Left kidney (tissue), 2 donors: Measurements from ENCODE around the gene TMEM182. TPM values are rescaled to one million over a fixed set of nuclear protein-coding genes. Genes with fewer than 3 reads are reported as not detected.

Experiments
- DNase-seq: peaks from one replicate; pipeline ENCODE4 v3.0.0-alpha.2; 2013
- polyA plus RNA-seq: library from polyadenylated mRNA; unstranded; fragments of 120-200 nt; gene quantifications from one replicate; pipeline ENCODE4 v1.2.1, GENCODE V29; 2013; ENCODE audit not compliant: insufficient read length

TMEM182 gene
- polyA plus RNA-seq, 1 donor = 8.2 TPM

DNA sequence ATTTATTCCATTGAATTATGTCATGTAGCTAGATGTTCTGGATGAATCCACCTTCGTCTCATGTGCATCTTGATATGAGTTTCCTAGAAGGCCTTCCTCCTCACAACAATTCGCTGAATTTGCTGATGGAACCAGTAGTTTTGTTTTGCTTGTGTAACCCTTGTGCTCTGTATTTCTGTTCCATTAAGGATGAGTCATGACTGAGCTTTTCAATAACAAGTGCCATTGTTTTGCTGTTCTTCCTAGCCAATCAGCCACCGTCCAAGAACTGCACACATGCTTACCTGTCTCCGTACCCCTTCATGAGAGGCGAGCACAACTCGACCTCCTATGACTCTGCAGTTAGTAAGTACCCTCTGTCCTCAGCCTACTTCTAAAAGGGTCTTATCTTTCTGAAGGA lies 2.3 kb downstream of the TMEM182 start:
- DNase-seq = no peak

DNA sequence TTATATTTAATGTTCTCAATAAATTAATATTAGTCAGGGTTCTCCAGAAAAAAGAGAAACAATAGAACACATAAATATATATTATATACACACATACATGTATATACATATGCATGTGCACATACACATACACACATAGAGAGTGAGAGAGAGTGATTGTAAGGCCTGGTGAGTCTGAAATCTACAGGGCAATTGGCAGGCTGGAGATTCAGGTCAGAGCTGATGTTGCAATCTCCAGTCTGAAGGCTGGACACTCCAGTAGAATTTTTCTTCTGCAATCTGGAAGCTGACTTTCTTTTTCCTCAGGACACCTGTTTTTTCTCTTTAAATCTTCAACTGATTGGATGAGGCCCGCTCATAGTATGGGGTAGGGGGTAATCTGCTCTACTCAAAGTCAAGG lies 3.2 kb downstream of the TMEM182 start:
- DNase-seq = no peak

DNA sequence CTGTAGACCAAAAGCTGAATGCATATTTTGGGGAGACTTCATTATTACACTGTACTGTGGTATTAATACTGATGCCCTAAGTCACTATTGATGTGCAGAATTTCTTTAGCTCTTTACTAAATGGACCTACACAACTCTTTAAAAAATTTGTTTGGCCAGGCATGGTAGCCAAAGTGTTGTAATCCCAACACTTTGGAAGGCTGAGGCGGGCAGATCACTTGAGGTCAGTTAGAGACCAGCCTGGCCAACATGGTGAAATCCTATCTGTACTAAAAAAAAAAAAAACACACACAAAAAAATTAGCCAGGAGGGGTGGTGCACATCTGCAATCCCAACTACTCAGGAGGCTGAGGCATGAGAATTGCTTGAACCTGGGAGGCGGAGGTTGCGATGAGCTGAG lies 6.4 kb downstream of the TMEM182 start:
- DNase-seq = no peak

DNA sequence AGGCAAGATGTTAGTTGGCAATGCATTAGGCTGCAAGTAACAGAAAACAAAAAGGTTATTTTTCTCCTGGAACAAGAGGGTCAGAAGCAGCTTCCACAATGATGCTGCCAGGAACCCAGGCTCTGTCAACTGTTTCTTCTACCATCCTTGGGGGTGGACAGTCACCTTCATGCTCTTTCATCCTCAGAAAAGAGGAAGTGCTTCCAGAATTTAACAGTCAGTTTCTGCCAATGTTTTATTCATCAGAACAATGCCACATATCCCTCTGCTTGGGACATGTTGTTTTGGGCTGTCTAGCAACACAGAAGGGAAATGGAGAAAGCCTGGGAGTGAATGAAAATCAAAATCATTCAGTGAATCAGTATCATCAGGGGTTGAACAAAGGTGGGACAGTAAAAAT lies 7.1 kb downstream of the TMEM182 start:
- DNase-seq = no peak

DNA sequence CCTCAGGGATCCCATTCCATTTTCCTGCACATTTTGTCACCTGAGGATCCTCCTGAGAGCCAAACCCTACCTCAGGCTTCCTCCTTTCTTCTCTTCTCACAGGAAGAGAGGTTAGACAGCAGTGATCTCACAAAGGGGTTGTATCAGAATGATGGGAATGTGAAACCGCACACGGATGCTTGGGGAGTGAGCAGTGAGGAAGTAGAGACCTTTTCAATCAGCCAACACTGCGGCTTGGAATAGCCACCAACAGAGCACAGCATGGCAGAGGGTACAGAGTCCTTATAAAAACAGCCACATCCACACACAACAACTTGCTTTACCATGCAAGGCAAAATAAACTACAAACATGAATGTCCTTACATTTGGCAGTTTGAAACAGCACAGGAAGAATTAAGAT lies 8.7 kb downstream of the TMEM182 start:
- no peak for DNase-seq

DNA sequence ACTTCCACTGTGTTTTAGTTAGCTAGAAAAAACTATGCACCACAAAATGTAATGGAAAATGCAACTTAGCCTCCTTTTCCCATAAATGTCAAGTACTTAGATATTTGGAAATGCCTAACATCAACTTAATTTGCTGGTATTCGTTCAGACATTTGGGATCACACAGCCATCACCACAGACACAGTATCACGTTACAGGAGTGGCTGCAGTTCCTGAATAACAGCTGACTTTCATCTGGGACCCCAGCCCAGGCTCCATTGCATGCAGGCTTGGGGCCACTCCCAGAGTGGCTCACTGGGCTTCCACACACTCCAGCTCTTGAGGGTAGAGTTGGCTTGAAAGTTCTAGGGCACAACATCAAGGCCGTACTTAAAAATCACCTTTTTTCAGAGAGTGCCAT lies 9.3 kb downstream of the TMEM182 start:
- no peak for DNase-seq

DNA sequence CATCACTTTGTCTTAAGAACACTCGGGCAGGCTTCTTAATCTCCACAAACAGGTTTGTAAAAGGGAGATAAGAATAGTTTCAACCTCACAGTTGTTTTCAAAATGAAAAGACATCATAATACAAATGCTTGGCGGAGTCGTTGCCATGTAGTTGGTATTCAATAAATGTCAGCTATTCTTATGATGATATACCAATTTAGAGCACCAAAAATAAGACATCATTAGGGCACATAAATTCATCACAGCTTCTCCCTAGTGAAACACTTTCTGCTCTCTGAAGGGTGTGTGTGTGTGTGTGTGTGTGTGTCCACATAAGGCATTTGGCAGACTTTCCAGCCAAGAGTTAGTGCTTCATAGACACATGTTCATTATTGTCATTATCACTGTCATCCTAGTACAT lies 10.8 kb downstream of the TMEM182 start:
- DNase-seq = no peak

DNA sequence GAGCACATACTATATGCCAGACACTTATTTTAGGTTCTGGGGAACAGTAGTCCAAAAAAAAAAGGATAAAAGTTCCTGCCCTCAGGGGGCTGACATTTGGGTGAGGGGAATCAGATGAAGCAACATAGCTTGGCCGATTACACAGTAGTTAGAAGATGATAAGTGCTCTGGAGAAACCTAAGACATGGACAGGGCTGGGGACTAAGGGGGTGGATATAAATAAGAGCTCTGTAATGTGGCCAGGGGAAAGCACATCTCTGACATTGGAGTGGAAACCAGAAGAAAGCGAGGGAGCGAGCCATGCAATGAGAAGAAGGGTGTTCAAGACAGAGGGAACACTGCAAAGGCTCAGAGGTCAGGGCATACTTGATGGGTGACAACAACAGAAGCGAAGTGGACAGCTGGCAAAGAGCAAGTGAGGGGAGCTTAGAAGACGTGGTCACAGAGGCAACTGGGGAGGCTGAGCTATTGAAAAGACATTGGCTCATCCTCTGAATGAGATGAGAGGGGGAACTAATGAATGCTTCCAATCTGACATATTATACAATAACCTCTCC lies 11.4 kb downstream of the TMEM182 start:
- no peak for DNase-seq

DNA sequence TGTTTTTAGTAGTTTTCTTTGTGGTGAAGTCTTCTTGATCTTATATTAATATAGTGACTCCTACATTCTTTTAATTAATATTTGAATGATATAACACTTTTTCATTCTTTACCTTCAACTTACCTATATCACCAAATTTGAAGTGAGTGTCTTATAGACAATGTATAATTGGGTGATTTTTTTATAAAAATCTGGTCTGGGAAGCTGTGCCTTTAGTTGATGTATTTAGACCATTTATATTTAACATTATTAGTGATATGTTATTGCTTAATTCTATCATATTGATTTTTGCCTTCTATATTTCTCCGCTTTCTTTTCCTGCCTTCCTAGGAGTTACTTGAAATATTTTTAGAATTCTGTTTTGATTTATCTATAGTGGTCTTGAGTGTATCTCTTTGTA lies 16.4 kb downstream of the TMEM182 start:
- no peak for DNase-seq

DNA sequence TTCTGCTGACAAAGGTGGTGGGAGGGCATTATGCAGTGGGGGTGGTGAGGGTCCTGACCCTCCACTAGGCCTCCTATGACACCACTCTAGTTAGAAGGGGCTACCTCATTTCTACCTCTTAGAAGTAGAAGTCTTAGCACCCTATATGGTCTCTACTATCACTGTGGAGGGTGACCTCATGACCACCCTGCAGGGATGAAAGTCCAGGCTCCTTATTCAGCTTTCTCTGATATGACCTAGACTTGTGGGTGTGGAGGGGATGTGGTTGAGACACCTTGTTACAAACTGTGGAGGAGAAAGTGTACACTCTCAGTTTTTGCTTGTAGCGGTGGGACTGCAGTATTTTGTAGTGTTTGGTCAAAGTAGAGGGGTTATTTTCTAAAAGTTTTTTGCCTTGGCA lies 18.6 kb downstream of the TMEM182 start:
- DNase-seq = no peak

DNA sequence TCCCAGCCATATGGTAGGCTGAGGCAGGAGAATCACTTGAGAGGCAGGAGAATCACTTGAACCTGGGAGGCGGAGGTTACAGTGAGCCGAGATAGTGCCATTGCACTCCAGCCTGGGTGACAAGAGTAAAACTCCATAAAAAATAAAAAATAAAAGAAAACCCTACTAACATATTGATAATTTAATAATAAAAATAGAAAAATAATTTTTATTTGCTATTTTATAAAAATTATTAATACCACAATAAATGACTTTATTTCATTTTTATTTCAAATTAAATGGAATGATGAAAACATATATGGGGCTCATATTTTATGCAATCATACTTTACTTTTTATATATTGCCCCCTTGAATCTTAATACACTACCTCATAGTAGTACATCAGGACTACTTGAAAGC lies 20.4 kb downstream of the TMEM182 start:
- DNase-seq = no peak

DNA sequence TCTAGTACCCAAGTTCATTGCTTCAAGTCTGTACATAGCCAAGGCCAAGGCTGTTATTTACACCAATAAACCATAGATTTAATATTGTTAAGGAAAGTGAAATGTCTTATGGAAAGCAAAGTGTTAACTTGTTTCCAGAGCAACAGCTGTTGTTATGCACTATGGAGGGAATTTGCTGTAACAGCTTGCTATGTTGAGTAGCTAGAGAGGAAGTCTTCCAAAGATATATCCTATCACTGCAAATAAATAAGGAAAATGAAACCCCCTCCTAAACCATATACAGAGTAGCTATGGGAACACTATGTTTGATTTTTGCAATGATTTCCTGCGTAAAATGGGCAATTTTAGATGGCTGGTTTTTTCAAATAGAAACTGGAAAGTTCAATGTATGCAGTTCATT lies 21.1 kb downstream of the TMEM182 start:
- DNase-seq = no peak

DNA sequence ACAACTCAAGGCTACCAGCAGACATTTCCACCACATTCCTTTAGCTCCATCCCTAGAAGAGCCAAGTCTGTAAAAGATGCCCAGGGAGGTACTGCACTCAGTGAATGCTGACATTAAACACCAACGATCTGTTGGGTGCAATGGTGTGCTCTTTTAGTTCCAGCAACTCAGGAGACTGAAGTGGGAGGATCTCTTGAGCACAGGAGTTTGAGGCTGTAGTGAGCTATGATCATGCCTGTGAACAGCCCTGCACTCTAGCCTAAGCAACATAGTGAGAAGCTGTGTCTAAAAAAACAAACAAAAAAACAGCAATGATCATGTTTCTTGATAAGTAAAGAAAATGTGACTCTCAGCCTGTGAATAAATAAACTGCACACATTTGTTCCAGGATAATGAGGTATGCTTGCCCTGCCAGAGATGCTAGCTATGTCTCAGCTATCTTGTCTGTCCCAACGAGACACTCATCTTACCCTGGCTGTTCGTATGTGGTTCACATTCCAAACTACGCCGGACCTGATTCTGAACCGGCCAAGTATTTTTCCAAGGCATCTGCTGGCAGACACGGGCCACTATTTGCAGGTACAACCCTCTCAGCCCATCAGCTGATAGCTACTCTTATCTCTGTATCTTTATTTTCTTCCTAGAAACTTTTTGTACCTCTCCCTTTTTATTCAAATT lies 21.8 kb downstream of the TMEM182 start:
- DNase-seq = no peak

DNA sequence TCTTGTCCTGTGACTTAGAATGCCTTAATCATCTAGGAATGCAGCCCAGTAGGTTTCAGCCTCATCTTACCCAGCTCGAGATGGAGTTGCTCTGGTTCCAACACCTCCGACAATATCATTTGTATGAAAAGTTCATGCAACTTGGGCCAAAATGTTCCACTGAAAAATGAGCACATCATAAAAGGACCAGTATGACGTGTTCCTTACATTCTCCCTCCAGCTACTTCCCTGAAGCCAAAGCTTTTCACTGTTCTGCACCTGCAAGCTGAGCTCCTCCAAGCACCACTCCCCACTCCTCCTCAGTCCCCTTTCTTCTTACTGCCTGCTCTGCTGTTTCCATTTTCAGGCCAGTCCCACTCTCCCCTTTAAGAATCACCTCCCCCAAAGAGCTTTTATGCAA lies 23.1 kb downstream of the TMEM182 start:
- DNase-seq = no peak

DNA sequence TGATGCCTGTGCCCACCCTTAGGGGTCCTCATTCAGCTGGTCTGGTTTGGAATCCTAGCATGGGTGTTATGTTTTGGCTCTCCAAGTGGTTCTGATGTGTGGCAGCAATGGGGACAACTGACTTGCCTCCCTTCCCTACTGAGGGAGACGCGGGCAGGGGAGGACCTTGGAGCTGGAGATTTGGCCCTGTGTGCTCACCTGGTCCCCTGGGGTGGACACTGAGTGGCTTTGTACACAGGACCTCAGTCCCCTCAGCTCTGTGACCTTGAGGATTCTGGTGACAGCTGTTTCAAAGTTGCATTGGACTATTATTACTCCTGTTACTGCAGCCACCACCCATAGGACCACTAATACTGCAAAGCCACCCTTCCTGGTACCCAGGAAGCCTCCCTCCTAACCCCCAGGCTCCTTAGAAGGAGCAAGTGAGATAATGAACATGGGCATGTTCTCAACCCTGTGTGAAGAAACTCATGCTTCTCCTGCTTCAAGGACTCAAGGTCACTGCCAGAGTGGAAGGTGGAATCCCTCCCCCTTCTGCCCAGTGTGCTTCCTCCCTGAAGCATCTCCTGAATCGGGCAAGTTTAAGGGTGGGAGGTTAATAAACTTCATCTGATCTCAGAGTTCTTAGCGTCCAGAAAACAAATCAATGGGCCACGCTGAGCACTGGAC lies 26.5 kb downstream of the TMEM182 start:
- DNase-seq = no peak

DNA sequence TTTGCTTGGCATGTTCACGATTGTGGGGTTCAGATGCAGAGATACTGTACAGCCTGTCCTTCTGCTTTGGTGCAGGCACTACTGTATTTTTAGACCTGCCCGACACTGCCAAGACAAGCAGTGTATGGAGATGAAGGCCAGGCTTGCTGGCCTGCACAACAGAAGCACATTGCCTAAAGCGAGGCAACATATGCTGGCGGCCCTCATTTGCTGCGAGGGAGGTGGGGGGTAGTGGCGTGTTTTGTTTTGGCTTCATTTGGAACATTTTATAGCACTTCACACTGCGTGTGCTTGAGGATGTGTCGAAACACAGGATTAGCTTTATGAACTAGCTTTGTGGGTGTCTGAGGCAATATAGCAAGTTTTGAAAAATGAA lies 27.0 kb downstream of the TMEM182 start:
- DNase-seq = no peak

DNA sequence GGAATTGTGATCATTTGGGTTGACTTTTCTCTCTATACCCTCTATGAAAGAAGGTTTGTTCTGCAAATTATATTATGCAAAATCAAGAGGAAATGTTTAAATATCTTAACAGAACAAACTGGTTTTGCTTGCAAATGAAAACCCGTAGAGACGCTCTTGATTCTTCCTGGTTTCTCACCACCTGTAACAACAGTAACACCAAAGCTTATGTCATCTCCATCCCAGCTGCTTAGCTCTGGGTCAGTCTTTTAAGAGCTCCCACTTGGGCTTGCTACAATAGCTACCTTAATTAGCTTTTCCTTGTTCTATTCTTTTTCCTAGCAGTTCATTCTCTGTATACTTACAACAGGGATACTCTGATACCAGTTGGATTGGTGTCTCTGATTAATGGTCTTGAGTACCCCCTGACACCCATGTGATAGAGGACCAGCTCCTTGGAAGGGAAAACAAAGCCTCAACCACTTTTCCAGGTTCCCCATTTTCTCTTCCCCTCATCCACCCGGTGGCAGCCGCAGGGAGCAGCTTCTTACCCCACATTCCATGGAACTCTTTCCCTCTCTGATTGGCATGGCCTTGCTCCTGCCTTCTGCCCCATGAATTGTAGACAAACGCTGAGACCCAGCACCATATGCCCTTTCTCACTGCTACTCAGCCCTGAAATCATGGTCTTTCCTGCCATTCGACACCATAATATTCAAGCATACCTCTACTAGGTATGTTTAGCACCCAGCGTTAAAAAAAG lies 27.7 kb downstream of the TMEM182 start:
- DNase-seq = no peak

DNA sequence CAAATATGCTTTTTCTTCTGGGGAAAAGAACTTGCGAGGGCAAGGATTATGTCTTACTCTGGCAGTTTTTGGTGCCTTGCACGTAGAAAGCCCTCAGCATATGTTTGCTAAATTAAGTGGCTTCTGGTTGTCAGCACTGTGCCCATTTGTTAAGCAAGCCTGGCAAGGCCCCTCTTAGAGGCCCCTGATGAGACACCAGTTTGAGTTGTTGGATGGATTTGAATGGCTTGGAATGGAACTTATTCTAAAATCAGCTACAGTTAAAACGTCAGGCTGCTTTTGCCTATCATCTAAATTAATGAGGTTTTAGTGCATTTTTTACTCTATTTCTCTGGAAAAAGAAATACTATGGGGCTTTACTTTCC lies 28.2 kb downstream of the TMEM182 start:
- no peak for DNase-seq

DNA sequence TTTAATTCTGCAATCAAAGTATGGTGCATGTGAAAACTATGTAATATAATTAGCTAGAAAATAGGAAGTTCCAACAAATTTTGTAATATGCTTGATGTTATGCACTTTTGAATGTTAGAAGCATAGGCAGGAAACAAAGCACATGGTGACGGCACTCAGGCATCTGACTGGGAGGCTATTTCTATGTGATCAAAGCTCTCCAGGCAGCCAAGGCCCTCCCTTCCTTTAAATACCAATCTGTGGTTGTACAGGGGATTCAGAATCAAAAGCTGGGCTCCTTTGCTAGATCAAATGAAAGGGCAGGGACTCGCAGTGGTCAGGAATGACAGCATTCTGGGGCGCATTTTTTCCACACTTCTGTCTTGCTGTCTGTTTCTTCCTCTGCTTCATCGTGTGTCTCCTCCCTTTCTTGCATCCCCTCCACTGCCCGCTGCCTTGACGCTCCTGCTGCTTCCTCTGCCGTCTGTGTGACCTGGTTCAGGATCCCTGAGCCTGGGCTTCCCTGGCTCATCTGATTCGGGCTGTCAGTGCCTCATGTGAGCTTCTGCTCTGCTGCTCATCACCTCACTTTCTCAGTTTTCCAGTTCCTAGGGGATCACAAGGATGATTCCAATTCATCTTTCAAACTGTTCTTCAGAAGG lies 30.9 kb downstream of the TMEM182 start:
- no peak for DNase-seq

DNA sequence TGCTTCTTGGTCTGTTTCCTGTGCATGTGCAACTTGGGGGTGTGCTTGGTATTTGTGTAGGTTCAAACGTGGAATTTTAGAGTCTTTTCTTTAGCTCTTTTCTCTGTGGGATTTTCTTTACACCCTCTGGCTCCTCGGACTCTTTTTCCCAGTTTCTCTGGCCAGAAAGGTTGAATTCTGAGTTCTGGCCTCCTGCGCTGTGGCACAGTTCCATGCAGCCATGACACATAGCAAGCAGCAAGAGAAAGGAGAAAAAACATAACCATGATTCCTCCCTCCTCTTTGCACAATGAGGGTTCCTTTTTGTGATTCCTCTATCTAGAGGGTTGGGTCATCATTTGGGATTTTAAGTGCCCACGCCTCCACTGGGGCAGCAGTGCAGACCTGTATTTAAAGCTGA lies 33.8 kb downstream of the TMEM182 start:
- DNase-seq = no peak

DNA sequence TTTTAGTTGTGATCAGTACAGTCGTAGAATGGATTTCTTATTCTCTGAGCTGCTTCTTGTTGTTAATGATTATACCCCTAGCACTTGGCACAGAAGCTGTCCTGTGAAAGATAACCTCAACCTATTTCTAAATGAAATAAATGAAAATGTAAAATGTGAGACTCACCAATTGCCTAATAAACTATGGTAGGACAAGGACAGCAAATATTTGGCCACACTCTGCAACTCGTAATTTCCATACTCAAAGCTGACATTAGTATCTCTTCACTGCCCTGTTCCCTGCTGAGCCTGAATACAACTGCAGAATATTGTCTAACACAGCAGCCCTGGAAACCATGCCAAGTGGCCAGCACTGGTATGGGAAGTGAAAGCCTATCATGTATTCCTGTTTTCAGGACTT lies 34.5 kb downstream of the TMEM182 start:
- no peak for DNase-seq

DNA sequence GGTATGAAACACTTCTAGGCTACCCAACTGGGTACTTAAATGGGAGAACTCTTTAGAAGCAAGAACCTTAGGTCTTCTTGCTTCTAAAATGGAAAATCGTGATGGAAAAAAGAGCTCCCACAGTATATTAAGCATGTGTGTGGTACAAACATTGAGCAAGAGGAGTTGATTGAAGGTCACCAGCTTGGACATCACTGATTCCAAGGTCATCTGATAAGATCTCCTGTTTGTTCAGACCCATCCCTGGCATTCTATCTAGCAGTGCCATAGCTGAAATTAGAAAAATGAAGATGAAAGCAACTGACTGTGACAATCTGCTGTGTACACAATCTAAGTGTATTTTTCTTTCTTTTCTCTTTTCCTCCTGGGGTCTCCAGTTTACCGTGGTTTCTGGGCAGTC lies 35.7 kb downstream of the TMEM182 start:
- DNase-seq = no peak

DNA sequence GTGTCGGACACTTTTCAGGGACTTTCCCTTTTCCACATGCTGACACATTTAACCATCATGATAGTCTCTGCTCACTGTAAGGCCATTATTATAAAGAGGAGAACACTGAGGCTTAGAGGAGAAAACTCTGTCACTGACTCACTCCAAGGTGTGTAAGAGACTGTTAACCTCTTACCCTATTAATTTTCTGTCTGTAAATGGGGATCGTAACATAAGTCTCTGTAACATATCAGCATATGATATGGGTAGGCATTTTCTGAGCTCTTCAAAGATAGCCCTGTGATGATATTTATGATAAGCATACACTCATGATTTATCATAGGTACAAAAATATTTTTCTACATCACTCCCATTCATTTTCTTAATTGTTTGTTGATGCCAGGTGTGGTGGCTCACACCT lies 36.4 kb downstream of the TMEM182 start:
- no peak for DNase-seq
